ENCODE data around the gene CARD16.
"Not testable (repeated sequence)": the region's sequence is repeated elsewhere in the genome, so short reads cannot be mapped to it uniquely, and the experiment has no call there.

The CARD16 gene

DNA sequence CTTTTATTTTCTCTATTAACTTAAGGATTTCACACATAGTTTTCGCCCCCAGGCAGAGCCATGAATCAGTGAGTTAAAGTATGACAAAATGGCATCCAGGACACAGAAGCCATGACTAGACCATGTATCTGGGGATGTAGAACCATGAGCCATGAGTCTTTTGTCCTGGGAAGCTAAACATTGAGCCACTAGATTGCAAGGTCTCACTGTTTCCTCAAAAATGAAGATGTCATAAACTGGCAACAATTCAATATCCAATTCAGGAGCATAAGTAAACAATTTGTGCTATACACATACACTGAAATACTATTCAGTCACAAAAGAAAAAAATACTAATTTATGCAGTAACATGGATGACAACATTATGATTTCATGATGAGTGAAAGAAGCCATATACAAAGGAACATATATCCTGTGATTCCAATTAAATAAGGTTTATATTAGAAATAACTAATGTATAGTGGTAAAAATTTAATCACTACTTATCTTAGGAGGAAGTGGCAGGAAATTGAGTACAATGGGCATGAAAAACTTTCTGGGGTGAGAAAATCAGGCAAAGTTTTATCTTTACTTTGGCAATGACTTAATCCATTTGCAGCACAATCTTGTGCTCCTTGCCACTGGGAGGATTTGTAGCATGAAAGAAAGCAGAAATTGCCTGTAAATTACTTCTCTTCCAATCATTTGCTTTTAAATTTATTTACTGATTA, 28.5 kb upstream of the CARD16 start:
- no peak for DNase-seq (ENCODE audit: low read depth)
- TF ChIP-seq, protein P1, sequence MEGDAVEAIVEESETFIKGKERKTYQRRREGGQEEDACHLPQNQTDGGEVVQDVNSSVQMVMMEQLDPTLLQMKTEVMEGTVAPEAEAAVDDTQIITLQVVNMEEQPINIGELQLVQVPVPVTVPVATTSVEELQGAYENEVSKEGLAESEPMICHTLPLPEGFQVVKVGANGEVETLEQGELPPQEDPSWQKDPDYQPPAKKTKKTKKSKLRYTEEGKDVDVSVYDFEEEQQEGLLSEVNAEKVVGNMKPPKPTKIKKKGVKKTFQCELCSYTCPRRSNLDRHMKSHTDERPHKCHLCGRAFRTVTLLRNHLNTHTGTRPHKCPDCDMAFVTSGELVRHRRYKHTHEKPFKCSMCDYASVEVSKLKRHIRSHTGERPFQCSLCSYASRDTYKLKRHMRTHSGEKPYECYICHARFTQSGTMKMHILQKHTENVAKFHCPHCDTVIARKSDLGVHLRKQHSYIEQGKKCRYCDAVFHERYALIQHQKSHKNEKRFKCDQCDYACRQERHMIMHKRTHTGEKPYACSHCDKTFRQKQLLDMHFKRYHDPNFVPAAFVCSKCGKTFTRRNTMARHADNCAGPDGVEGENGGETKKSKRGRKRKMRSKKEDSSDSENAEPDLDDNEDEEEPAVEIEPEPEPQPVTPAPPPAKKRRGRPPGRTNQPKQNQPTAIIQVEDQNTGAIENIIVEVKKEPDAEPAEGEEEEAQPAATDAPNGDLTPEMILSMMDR (IDR thresholded peaks at IDR 0.05; ENCODE audit: low read length, missing control alignments): no peak
- no peak overlapping the region for H3K4me3 ChIP-seq (replicated peaks; ENCODE audit: low read depth, low read length)

DNA sequence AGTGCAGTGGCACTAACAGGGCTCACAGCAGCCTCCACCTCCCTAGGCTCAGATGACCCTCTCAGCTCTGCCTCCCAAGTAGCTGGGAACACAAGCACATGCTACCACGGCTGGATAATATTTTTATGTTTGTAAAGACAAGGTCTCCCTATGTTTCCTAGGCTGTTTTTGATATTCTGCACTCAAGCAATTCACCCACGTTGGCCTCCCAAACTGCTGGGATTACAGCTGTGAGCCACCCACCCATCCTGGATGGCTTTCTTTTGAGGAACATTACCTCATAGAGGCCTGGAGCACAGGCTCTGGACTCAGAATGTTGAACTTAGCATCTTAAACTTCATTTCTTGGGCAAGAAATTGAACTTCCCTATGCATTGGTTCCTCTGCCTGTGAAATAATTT, 26.9 kb upstream of the CARD16 start:
- H3K4me3 ChIP-seq (replicated peaks; ENCODE audit: low read depth, low read length); DNase-seq (ENCODE audit: low read depth): not testable (repeated sequence)

DNA sequence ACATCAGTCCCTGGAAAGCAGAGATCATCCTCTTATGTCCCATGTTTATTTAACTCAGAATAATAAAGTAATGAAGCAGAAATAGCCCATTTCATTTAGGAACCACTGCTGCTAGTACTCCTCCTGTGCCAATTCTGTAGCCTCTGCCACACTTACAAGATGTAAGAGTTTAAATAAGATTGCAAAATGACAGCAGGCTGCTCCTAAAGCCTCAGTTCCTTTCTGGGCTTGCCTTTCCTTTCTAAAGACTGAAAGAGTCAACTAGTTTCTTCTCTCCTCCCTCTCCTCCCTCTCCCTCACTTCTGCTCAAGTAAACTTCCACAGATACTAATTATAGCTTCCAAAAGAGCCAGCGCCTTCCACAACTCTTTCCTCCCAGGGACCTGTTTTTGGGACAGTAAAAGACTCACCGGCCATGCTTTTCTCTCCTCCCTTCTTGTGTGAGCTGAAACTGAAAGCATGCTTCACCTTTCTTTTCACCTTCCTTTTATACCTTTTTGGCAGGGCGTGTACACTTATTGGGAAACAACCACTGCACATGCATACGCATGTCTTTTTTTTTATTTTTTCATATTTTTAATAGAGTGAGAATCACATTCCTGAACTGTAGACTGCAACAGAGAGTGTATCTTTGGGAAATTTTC, 26.1 kb upstream of the CARD16 start:
- TF ChIP-seq, protein P1 (IDR thresholded peaks at IDR 0.05; ENCODE audit: low read length, missing control alignments): no peak
- no peak for DNase-seq (ENCODE audit: low read depth)
- H3K4me3 ChIP-seq (replicated peaks; ENCODE audit: low read depth, low read length): no peak overlapping the region

DNA sequence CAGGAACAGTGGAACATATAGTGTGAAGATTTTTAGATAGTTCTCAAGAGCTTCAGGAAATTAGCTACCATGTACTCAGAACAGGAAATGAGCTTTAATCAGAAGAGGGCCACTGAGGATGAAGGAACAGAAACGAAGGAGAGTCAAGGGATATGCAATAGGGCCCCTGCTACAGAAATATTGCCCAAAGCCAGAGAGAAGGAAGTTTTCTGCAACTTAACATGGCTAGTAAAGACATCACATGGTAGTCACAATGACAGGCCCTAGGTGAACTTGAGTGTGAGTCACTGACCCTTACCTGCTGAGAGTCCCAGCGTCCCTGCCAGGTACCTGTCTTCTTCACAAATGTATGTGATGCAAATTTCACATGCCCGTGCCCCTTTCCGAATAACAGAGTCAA, 25.2 kb upstream of the CARD16 start:
- H3K4me3 ChIP-seq (replicated peaks; ENCODE audit: low read depth, low read length): no peak overlapping the region
- TF ChIP-seq, protein P1 (IDR thresholded peaks at IDR 0.05; ENCODE audit: low read length, missing control alignments): no peak
- no peak for DNase-seq (ENCODE audit: low read depth)

DNA sequence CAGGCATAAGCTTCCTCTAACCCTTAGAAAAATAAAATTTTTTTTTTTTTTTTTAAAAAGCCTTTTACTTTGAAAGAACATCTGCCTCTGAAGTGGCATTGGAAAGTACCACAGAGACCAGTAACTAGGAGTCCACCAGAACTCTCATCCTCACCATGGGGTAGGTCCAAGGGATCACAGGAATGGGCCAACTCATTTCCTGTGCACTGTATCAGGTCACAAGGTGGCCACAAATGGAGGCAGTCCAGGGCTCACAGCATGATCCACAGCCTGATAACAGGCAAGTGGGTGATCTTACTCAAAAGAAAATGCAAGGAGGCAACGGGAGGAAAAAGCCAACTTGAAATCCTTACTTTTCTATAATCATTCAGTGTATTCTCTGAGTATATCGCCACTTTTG, 24.6 kb upstream of the CARD16 start:
- not testable (repeated sequence) for H3K4me3 ChIP-seq (replicated peaks; ENCODE audit: low read depth, low read length); DNase-seq (ENCODE audit: low read depth)

DNA sequence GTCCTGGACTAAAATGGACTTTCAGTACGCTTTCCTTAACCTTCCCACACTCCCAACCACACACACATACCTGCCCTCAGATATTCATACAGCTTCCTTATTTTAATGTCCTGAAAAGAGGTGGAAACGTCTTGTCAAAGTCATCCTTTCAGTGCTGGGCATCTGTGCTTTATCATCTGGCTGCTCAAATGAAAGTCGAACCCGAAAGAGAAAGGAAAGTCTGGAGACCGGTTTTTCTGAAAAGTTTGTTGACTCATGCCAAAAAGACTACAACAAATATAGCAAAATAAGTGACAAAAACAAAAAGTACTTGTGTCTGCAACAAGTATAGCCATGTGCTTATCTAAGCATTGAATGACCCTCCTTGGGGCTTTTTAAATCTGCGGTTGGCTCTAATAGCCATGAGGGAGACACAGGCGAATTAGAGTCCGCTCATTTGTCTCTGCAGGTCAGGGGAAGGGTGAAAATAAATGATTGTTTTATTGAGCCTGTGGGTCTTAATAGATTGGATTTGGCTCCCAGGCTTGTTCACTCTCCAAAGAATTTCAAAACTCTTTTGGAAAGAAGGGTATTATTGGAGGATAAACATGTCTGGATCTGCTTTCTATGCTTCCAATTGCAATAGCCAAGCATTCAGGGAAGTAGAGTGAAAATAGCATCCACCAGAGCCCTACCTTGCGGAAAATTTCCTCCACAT, 18.3 kb upstream of the CARD16 start:
- H3K4me3 ChIP-seq (replicated peaks; ENCODE audit: low read depth, low read length); DNase-seq (ENCODE audit: low read depth): not testable (repeated sequence)

DNA sequence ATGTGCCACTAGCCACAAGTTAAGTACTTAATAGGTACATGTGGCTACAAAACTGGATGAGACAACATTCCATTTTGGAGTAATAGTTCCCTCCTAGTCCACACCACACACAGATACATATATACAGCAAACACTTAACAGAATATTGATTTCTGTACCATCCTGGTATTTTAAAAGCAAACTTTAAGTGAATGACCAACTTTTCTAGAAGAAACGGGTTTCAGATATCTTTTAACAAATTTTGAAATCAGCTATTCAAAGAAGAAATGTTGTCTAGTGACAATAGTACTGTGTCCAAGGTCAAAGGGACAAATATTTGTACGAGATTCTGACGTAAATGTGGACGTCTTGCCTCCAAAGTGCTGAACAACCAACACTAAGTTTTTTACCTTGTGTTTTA, 12.3 kb upstream of the CARD16 start:
- TF ChIP-seq, protein P1 (IDR thresholded peaks at IDR 0.05; ENCODE audit: low read length, missing control alignments): no peak
- no peak overlapping the region for H3K4me3 ChIP-seq (replicated peaks; ENCODE audit: low read depth, low read length)
- no peak for DNase-seq (ENCODE audit: low read depth)

DNA sequence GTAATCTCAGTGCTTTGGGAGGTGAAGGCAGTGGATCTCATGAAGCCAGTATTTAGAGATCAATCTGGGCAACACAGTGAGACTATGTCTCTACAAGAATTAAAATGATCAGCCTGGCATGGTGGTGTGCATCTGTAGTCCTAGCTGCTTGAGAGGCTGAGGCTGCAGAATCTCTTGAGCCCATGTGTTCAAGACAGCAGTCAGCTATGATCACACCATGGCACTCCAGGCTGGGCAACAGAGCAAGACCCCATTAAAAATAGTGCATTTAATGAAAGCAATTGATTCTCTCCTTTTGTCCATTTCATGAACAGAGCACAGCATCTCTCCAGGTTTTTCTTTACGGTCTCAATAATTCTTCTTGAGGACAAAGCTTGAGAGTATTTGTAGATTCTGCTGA, 11.3 kb upstream of the CARD16 start:
- no peak for DNase-seq (ENCODE audit: low read depth)
- no peak overlapping the region for H3K4me3 ChIP-seq (replicated peaks; ENCODE audit: low read depth, low read length)
- TF ChIP-seq, protein P1 (IDR thresholded peaks at IDR 0.05; ENCODE audit: low read length, missing control alignments): no peak
